Osteoblast (primary cell): ENCODE data around the gene TMEM132A. TPM values are rescaled to one million over a fixed set of nuclear protein-coding genes. Genes with fewer than 3 reads are reported as not detected.

Source experiments
- DNase-seq: peaks from one replicate; pipeline ENCODE4 v3.0.0; 2011; ENCODE audit warnings: low spot score, mixed read lengths; ENCODE audit not compliant: insufficient read length; ENCODE audit errors: missing footprints
- H2AFZ ChIP-seq: 2 replicates; pipeline ENCODE4 v1.6.0; 2011; ENCODE audit warnings: mild to moderate bottlenecking, low read length
- H3K27ac ChIP-seq: 2 replicates; pipeline ENCODE4 v1.5.1; 2011; ENCODE audit warnings: mild to moderate bottlenecking, low read depth, low read length, moderate library complexity
- H3K27me3 ChIP-seq: 2 replicates; pipeline ENCODE4 v1.6.0; 2012; ENCODE audit warnings: mild to moderate bottlenecking, control low read depth, inconsistent platforms, low read length, moderate library complexity; ENCODE audit not compliant: insufficient read depth
- H3K36me3 ChIP-seq: 2 replicates; pipeline ENCODE4 v1.5.1; 2011; ENCODE audit warnings: mild to moderate bottlenecking, low read length, control low read depth, moderate library complexity; ENCODE audit not compliant: insufficient read depth
- H3K4me1 ChIP-seq: 2 replicates; pipeline ENCODE4 v1.5.1; 2011; ENCODE audit warnings: mild to moderate bottlenecking, low read length, control low read depth, moderate library complexity; ENCODE audit not compliant: insufficient read depth
- H3K4me2 ChIP-seq: 2 replicates; pipeline ENCODE4 v1.6.0; 2011; ENCODE audit warnings: mild to moderate bottlenecking, low read length; ENCODE audit not compliant: insufficient read depth
- H3K4me3 ChIP-seq: fragments of 200-600 bp; sonication (generic); 3 replicates; pipeline ENCODE4 v1.5.1; 2012; ENCODE audit warnings: mild to moderate bottlenecking, low read length, inconsistent platforms; ENCODE audit not compliant: insufficient read depth
- H3K79me2 ChIP-seq: 2 replicates; pipeline ENCODE4 v1.6.0; 2012; ENCODE audit warnings: mild to moderate bottlenecking, low read length, control low read depth, inconsistent platforms; ENCODE audit not compliant: insufficient read depth
- H3K9me3 ChIP-seq: 2 replicates; pipeline ENCODE4 v1.5.1; 2011; ENCODE audit warnings: low read depth, low read length, control low read depth
- H4K20me1 ChIP-seq: 2 replicates; pipeline ENCODE4 v1.6.0; 2012; ENCODE audit warnings: mild to moderate bottlenecking, low read length, control low read depth; ENCODE audit not compliant: insufficient read depth
- CTCF ChIP-seq: IDR thresholded peaks from 2 replicates; pipeline ENCODE4 v1.5.1; 2011; ENCODE audit warnings: mild to moderate bottlenecking, low read depth, low read length, moderate library complexity; ENCODE audit errors: extremely low read depth
- total RNA-seq: library from RNA; depleted of rRNA; stranded (reverse); fragments of >200 nt; gene quantifications from 2 replicates; pipeline ENCODE4 v1.2.3, GENCODE V29; 2012

The TMEM132A gene
- total RNA-seq, 1 donor, result 19.5 TPM

DNA sequence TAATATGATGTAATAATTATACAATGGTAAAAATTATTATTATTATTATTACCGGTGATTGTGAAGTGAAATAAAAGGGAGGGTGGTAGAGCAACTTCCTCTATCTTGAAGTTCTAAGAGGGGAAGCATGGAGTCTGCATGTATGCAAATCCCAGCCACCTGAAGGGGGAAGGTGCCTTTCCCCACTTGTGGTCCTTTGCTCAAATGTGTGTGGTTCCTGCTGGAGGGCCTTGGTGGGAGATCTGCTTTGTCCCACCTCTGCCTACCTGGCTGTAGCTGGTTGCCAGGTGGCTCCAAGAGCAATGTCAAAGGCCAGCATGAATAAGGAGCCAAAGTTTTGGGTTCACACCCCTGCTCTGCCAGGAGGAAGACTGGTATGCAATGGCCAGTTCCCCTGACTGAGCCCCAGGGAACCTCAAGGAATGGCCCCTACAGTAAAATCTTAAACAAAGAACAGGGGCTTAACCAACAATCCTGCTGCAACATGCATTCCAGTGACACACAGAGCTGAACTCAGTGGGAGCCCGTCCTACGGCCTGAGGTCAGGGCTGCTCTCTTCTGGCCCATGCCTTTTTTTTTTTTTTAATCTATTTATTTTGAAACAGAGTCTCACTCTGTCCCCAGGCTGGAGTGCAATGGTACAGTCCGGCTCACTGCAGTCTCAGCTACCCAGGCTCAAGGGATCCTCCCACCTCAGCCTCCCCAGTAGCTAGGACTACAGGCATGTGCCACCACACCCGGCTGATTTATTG, 8.5 kb downstream of the TMEM132A start:
- Histone ChIP-seq H3K4me2 (no peak overlapping the region), H3K79me2 (no peaks in the 10 kb centered on the region), H4K20me1 (no peaks in the 10 kb centered on the region), H3K27me3 (no peaks in the 10 kb centered on the region), H3K4me1 (no peaks in the 10 kb centered on the region), H3K9me3 (no peaks in the 10 kb centered on the region), H2AFZ (no peak overlapping the region), H3K36me3 (peaks cover 5% of the 10 kb centered on the region), H3K27ac (no peak overlapping the region), H3K4me3 (no peak overlapping the region)
- peak; percentile 72 for DNase-seq
- no peak for TF ChIP-seq CTCF

- H3K4me1 ChIP-seq, result no peaks in the 10 kb centered on the region
- no peaks in the 10 kb centered on the region for H3K9me3 ChIP-seq
- H4K20me1 ChIP-seq, result no peaks in the 10 kb centered on the region
- no peaks in the 10 kb centered on the region for H3K79me2 ChIP-seq
- H3K27me3 ChIP-seq, result no peaks in the 10 kb centered on the region
- no peak overlapping the region for H3K4me3 ChIP-seq
- H2AFZ ChIP-seq, result no peak overlapping the region
- H3K36me3 ChIP-seq, result peaks cover 5% of the 10 kb centered on the region
- H3K4me2 ChIP-seq, result no peak overlapping the region
- H3K27ac ChIP-seq, result no peak overlapping the region
- peak; percentile 49 for DNase-seq
- TF ChIP-seq CTCF, result no peak
Observed at GRCh38 chr11:60933416-60934123, 9.3 kb downstream of the TMEM132A start.

- no peak overlapping the region for H2AFZ ChIP-seq
- H3K27me3 ChIP-seq, result no peaks in the 10 kb centered on the region
- no peaks in the 10 kb centered on the region for H3K4me1 ChIP-seq
- H3K4me3 ChIP-seq, result no peak overlapping the region
- H3K9me3 ChIP-seq, result no peaks in the 10 kb centered on the region
- H3K79me2 ChIP-seq, result no peaks in the 10 kb centered on the region
- DNase-seq, result peak; percentile 72
- H3K27ac ChIP-seq, result no peak overlapping the region
- TF ChIP-seq CTCF, result no peak
- peaks cover 5% of the 10 kb centered on the region for H3K36me3 ChIP-seq
- no peaks in the 10 kb centered on the region for H4K20me1 ChIP-seq
- H3K4me2 ChIP-seq, result no peak overlapping the region
Observed at GRCh38 chr11:60934124-60934789, 10.0 kb downstream of the TMEM132A start.
